HL-60 (cell line): ENCODE measurements around the gene MED29.

Experiments used
- CTCF ChIP-seq: IDR thresholded peaks from one replicate; pipeline ENCODE4 v1.5.1; 2011; ENCODE audit warnings: low read length, control low read depth, inconsistent platforms; ENCODE audit not compliant: insufficient read depth
- GABPA ChIP-seq: IDR thresholded peaks from 2 replicates; pipeline ENCODE4 v1.6.1; 2012; ENCODE audit warnings: low read depth

- TF ChIP-seq GABPA = no peak
- no peak for TF ChIP-seq CTCF
Observed at GRCh38 chr19:39375929-39376328, 15.2 kb upstream of the MED29 start.
